HG02623 (cell line): Measurements from ENCODE around the gene OR2T12.
"Not testable (repeated sequence)": the region's sequence is repeated elsewhere in the genome, so short reads cannot be mapped to it uniquely, and the experiment has no call there.

ENCODE experiments used
- ATAC-seq: cut with Tn5 transposase; IDR thresholded peaks from one replicate; pipeline ENCODE4 v1.9.1; 2021; ENCODE audit warnings: moderate library complexity; ENCODE audit not compliant: unreplicated experiment

OR2T12 gene

DNA sequence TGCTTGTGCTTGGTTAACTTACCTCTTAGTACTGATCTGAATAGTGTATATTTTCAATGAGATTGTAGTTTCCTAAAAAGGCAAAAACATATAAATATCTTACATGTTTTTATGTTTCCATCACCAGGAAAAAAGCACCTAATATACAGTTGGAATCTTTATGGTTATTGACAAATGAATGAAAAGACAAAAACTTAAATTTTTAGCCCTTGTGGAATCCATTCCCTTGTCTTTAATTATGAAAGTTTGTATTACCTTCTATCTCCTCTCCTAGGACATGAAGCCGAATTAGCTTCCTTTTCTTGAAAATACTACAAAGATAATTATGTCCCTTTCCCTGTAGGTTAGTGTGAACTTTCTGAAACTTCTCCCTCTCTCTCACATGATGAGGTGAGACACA, at the start of gene OR2T12:
Gene OR2T12 (minus strand): TSS at position 101 of the 400 bp plus-strand sequence. CDS start 7,846 bp downstream, outside the sequence.
- no peak for ATAC-seq

DNA sequence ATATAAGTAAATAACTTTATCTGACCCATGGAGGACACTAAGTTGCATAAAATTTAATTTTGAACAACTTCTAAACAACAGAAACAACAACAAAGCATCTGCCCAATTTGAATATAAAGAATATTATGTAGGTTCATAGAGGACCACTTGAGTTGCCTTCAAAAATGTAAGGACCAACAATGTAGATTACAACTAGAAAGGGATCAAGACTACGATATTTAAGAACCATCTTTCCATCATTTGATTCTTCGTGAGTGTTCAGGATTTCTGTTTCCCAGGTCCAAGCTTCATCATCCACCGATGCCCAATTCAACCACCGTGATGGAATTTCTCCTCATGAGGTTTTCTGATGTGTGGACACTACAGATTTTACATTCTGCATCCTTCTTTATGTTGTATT, 45.3 kb upstream of the OR2T12 start, which contains the start of gene OR14C36:
Gene OR14C36 (plus strand): TSS at position 301 of the 400 bp plus-strand sequence. CDS start 0 bp downstream, at position 301.
- no peak for ATAC-seq

- ATAC-seq = no peak
Observed at GRCh38 chr1:248343451-248343850, 40.2 kb upstream of the OR2T12 start.

DNA sequence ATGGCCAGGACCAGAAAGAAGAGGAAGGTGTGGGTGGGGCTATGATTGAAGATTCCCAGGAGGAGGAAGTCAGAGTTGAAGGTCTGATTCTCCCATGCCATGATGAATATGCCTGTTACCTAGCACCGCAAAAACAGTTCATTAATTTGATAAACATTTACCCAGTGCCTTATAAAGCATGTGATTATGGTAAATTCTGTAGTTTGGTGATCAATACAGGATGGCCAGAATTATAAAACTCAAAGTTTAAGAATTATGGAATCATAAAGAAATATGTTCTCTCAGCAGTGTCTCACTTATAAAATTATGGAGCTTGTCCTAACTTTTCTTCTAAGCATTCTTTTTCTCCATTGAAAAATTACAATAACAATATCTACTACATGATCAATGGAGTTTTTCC, 21.2 kb upstream of the OR2T12 start, which contains the start of gene OR2M7:
Gene OR2M7 (minus strand): TSS at position 101 of the 400 bp plus-strand sequence. CDS start 0 bp downstream, at position 101.
- no peak for ATAC-seq

GRCh38 chr1:248316796-248317195, 13.6 kb upstream of the OR2T12 start:
- ATAC-seq = no peak

DNA sequence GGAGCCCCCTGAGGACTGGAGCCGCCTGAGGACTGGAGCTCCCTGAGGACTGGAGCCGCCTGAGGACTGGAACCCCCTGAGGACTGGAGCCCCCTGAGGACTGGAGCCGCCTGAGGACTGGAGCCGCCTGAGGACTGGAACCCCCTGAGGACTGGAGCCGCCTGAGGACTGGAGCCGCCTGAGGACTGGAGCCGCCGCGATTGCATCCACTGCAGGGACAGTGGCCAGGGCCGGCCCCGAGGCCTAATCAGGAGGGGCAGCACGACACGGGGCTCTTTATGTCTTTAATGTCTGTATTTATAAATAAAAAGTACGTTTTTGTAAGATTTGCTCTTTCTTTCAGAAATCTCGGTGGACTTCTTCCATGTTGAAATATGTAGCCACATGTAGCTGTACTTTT, 3.5 kb upstream of the OR2T12 start:
- not testable (repeated sequence) for ATAC-seq

GRCh38 chr1:248306103-248306502, 2.9 kb upstream of the OR2T12 start:
- no peak for ATAC-seq

DNA sequence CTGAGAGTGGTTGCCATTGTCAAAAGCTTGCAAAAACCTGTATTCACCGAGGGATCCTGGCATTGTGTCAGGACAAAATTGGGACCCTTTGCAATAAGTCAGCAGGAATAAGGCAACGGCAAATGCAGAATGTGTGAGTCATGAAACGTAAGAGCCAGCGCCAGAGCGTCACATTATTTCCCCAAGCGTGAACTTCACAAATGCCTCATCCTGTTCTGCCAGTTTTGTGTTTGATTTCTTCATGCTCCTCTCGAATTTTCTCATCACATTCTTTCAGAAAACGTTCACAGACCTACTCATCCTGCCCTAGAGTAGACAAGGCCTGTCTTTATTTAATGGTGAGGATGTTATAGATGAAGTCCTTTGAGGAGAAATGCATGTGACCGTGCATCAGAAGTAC, 2.4 kb upstream of the OR2T12 start:
- not testable (repeated sequence) for ATAC-seq

GRCh38 chr1:248288391-248288790, 14.8 kb downstream of the OR2T12 start:
- no peak for ATAC-seq

DNA sequence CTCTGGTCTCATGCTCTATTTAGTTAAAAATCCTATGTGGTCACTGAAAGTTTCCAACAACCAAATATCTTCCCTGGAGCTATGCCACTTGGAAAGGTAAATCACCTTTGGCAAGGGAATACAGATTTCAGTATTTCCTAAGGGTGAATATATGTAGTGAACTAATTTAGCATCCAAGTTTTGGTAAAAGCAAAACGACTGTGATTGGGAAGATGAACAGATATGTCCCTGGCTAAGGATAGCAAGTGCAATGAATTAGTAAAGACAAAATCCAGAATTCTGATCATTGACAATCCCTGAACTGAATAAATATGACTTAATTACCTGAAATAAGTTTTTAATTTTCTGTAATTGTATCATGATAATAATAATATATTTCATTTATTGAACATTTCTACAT, 25.3 kb downstream of the OR2T12 start, which contains the start of gene OR2T33:
Gene OR2T33 (minus strand): TSS at position 101 of the 400 bp plus-strand sequence. CDS start 4,162 bp downstream, outside the sequence.
- no peak for ATAC-seq

- ATAC-seq = not testable (repeated sequence)
Observed at GRCh38 chr1:248273225-248273624, 30.0 kb downstream of the OR2T12 start.

- ATAC-seq = no peak
Observed at GRCh38 chr1:248268178-248268577, 35.0 kb downstream of the OR2T12 start.

DNA sequence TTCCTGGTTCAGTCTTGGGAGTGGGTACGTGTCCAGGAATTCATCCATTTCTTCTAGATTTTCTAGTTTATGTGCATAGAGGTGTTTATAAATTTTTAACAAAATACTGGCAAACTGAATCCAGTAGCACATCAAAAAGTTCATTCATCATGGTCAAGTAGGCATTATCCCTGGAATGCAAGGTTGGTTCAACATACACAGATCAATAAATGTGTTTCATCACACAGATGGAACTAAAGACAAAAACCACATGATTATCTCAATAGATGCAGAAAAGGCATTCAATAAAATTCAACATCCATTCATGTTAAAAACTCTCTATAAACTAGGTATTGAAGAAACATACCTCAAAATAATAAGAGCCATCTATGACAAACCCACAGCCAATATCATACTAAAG, 43.9 kb downstream of the OR2T12 start:
- not testable (repeated sequence) for ATAC-seq

DNA sequence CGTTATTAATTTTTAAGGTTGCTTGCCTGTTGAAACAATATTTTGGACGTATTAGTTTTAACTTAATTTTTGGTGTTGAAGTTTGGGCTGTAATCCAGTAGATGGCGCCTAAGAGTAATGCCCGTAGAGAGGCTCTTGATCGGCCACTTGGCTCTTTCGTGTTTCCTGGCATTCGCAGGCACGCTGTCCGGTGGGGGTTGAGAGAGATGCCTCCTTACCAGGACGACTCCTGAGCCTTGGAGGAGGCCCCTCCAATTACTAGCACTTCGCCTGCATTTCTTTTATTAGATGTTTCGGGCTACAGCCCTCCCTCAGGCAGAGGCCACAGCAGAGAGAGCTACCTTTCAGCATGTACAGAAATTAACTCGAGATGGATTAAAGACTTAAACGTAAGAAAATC, 60.0 kb downstream of the OR2T12 start:
- peak; percentile 81 for ATAC-seq
